K562 (cell line): ENCODE data around the gene STON2. TPM values are rescaled to one million over a fixed set of nuclear protein-coding genes. Genes with fewer than 3 reads are reported as not detected.

Experiments used
- ATAC-seq: fragments of 200-7000 bp; cut with Tn5 transposase; 3 replicates; pipeline ENCODE4 v1.9.1; 2020; ENCODE audit warnings: moderate library complexity
- BruUV-seq: library from RNA; stranded (reverse); fragments of 400-500 nt; replicated peaks from 2 replicates; lab custom pipeline; 2021; lab: Mats Ljungman, UMichigan
- CTCF ChIA-PET: fragments of 300-600 bp; formaldehyde crosslinking; extraction: SDS; loops from one replicate; lab custom pipeline; 2021; ENCODE audit warnings: low intra/inter-chr PET ratio; lab: Yijun Ruan, JAX
- POLR2A ChIA-PET: fragments of 300-600, 350-650 bp; sonication (Branson Sonifier 250); formaldehyde crosslinking; extraction: SDS; loops from one replicate; lab custom pipeline; 2021; ENCODE audit warnings: antibody characterized with exemption, inconsistent platforms; lab: Yijun Ruan, JAX
- DNase-seq, 4 experiments: peaks; one replicate each; pipeline versions ENCODE4 v3.0.0 to v3.0.0-alpha.2; 2011 to 2018; ENCODE audit warnings: low spot score in 3 of 4, mixed read lengths in 3 of 4; ENCODE audit errors: extremely low read depth in 1 of 4
- FAIRE-seq: peaks from 2 replicates; lab custom pipeline; 2011; peaks lifted over from hg19 to GRCh38; lab: Jason Lieb, UNC
- H2AFZ ChIP-seq: 2 replicates; pipeline ENCODE4 v1.6.0; 2011; ENCODE audit warnings: low read depth, low read length, control low read depth, inconsistent platforms
- H3K27ac ChIP-seq: fragments of 200-600 bp; 3 replicates; pipeline ENCODE4 v1.8.0; 2011; ENCODE audit warnings: low read depth, mild to moderate bottlenecking, control low read depth, inconsistent platforms, low read length, moderate library complexity, mixed read lengths; ENCODE audit errors: extremely low read depth
- H3K27me3 ChIP-seq, 2 experiments: fragments of 300-600 bp in 1 of 2; 2 replicates in 1 of 2; 3 replicates in 1 of 2; pipeline versions ENCODE4 v1.6.0 to v1.8.0; 2011; ENCODE audit warnings: inconsistent platforms in 2 of 2, low read length in 2 of 2, mild to moderate bottlenecking in 1 of 2, mixed read lengths in 1 of 2, moderate library complexity in 1 of 2; ENCODE audit not compliant: control insufficient read depth in 2 of 2, insufficient read depth in 2 of 2
- H3K36me3 ChIP-seq: fragments of 300-600 bp; 3 replicates; pipeline ENCODE4 v1.8.0; 2011; ENCODE audit warnings: mild to moderate bottlenecking, low read length, inconsistent platforms; ENCODE audit not compliant: control insufficient read depth, insufficient read depth
- H3K4me1 ChIP-seq, 2 experiments: fragments of 200-600 bp in 1 of 2; replicated peaks in 1 of 2; 2 replicates in 1 of 2; 3 replicates in 1 of 2; pipeline versions ENCODE4 v1.5.1 to v1.8.0; 2011; ENCODE audit warnings: inconsistent platforms in 2 of 2, low read length in 2 of 2, mild to moderate bottlenecking in 1 of 2, mixed read lengths in 1 of 2, moderate library complexity in 1 of 2; ENCODE audit not compliant: control insufficient read depth in 2 of 2, insufficient read depth in 2 of 2
- H3K4me2 ChIP-seq: 2 replicates; pipeline ENCODE4 v1.6.1; 2011; ENCODE audit warnings: low read length, control low read depth, inconsistent platforms, mixed read lengths; ENCODE audit not compliant: insufficient read depth
- H3K4me3 ChIP-seq: fragments of 200-600 bp; sonication (generic), shearing (Covaris generic); 2 replicates; pipeline ENCODE4 v1.5.1; 2016; ENCODE audit warnings: control low read depth, inconsistent platforms
- H3K79me2 ChIP-seq: fragments of 200-600 bp; 3 replicates; pipeline ENCODE4 v1.8.0; 2011; ENCODE audit warnings: low read length, inconsistent platforms; ENCODE audit not compliant: control insufficient read depth, insufficient read depth
- H3K9ac ChIP-seq, 2 experiments: 2 replicates each; pipeline versions ENCODE4 v1.6.0 to v1.6.1; 2011; ENCODE audit warnings: low read depth in 2 of 2, low read length in 2 of 2, control low read depth in 1 of 2, inconsistent platforms in 1 of 2, mild to moderate bottlenecking in 1 of 2, mixed read lengths in 1 of 2; ENCODE audit not compliant: insufficient read depth in 1 of 2
- H3K9me1 ChIP-seq: one replicate; pipeline ENCODE4 v1.6.0; 2011; ENCODE audit warnings: inconsistent platforms, mild to moderate bottlenecking, low read length, moderate library complexity; ENCODE audit not compliant: control insufficient read depth, insufficient read depth
- H3K9me3 ChIP-seq: replicated peaks from 2 replicates; pipeline ENCODE4 v1.5.1; 2011; ENCODE audit warnings: low read depth, low read length, inconsistent platforms; ENCODE audit not compliant: control insufficient read depth, insufficient read depth
- H4K20me1 ChIP-seq: replicated peaks from 2 replicates; pipeline ENCODE4 v1.6.1; 2011; ENCODE audit warnings: low read length, inconsistent platforms, mixed read lengths; ENCODE audit not compliant: control insufficient read depth, insufficient read depth
- MEIS2 ChIP-seq: fragments of 450-650 bp; IDR thresholded peaks from 2 replicates; pipeline ENCODE4 v1.6.1; 2014; ENCODE audit warnings: mild to moderate bottlenecking; ENCODE audit not compliant: partially characterized antibody
- PBX2 ChIP-seq, 2 experiments: IDR thresholded peaks in 1 of 2; conservative IDR thresholded peaks in 1 of 2; 2 replicates each; pipeline ENCODE4 v1.6.1; 2016; ENCODE audit warnings: low read depth in 2 of 2, mild to moderate bottlenecking in 1 of 2, missing compliant biosample characterization in 1 of 2, missing genetic modification characterization in 1 of 2, moderate library complexity in 1 of 2
- TAF9B ChIP-seq: fragments of 450-650 bp; IDR thresholded peaks from 2 replicates; pipeline ENCODE4 v1.6.1; 2018; ENCODE audit warnings: mild to moderate bottlenecking; ENCODE audit not compliant: partially characterized antibody
- TSC22D4 ChIP-seq: fragments of 450-650 bp; IDR thresholded peaks from 2 replicates; pipeline ENCODE4 v1.6.1; 2016; ENCODE audit warnings: missing genetic modification characterization, missing biosample characterization, control low read depth
- ZC3H11A ChIP-seq: IDR thresholded peaks from 2 replicates; pipeline ENCODE4 v1.6.1; 2012; ENCODE audit warnings: low read depth, low read length, improper control_type of control experiment
- WGBS: fragments of 100-300 bp; shearing (Covaris generic); methylation state at CpG from one replicate; pipeline ENCODE4 v1.1.6; 2016; ENCODE audit warnings: low coverage, mixed read lengths; ENCODE audit not compliant: insufficient coverage; ENCODE audit errors: missing lambda C conversion rate; 5-methylcytosine and 5-hydroxymethylcytosine counted together
- in situ Hi-C: fragments of 300-500 bp; cut with MboI; formaldehyde crosslinking; loops from 4 replicates; pipeline ENCODE4 v1.15.0; 2018; ENCODE audit warnings: inconsistent platforms, mixed read lengths
- intact Hi-C: fragments of 100-400 bp; cut with micrococcal nuclease; formaldehyde crosslinking; loops from 2 replicates; pipeline ENCODE4 v1.14.2; 2022
- polyA plus RNA-seq, 8 experiments: library from polyadenylated mRNA; depleted of rRNA in 4 of 8; stranded (reverse) in 5 of 8; unstranded in 3 of 8; fragments of >200 nt; fragmentation: Nextera tagmentation in 2 of 8; fragmentation: Illumina TruSeq in 1 of 8; extraction: Ambion mirVana in 2 of 8; extraction: Trizol in 1 of 8; gene quantifications; 2 replicates each; pipeline versions ENCODE4 v1.2.1 to v1.2.3, GENCODE V29; 2011 to 2014; ENCODE audit warnings: inconsistent platforms in 1 of 8, missing spikeins in 1 of 8
- total RNA-seq, 7 experiments: library from RNA; depleted of rRNA in 6 of 7; stranded (reverse); fragments of >200 nt in 6 of 7; fragmentation: Illumina TruSeq in 2 of 7; extraction: Trizol in 2 of 7; gene quantifications; 2 replicates each; pipeline versions ENCODE4 v1.2.1 to v1.2.3, GENCODE V29; 2011 to 2021; ENCODE audit warnings: low replicate concordance in 1 of 7
- TF ChIP-seq, protein P1 (sequence below): fragments of 450-650 bp; IDR thresholded peaks from 2 replicates; pipeline ENCODE4 v1.6.1; 2016

The STON2 gene
- total and polyA plus RNA-seq, 9 of the 15 experiments (the other 6 are each of a cell fraction or from before 2014, with no cell fraction given): 7.8 to 99.3 (median 53.5) TPM

GRCh38 chr14:81350344-81351130, 49.6 kb downstream of the STON2 start:
- no peak overlapping the region for H3K4me3 ChIP-seq
- no peak for DNase-seq
- no TSS peak for BruUV-seq
- TF ChIP-seq MEIS2 (peak; percentile 88), TSC22D4 (no peak), TAF9B (no peak), PBX2 (CRISPR knock-in tag; IDR thresholded peaks at IDR 0.05; ENCODE audit: low read depth) (no peak), PBX2 (tag; conservative IDR thresholded peaks at IDR 0.05; ENCODE audit: low read depth) (peak; percentile 85), ZC3H11A (no peak)
- TF ChIP-seq, protein P1, sequence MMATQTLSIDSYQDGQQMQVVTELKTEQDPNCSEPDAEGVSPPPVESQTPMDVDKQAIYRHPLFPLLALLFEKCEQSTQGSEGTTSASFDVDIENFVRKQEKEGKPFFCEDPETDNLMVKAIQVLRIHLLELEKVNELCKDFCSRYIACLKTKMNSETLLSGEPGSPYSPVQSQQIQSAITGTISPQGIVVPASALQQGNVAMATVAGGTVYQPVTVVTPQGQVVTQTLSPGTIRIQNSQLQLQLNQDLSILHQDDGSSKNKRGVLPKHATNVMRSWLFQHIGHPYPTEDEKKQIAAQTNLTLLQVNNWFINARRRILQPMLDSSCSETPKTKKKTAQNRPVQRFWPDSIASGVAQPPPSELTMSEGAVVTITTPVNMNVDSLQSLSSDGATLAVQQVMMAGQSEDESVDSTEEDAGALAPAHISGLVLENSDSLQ: peak; percentile 72
- ChIA-PET POLR2A (interaction anchor here (0.8 to 1.0 kb wide), 2 partner anchors 10 to 534 kb away, joined by 3 read pairs; no protein-coding TSS in a partner anchor), CTCF (no interaction called here)
- no peaks in the 10 kb centered on the region for H3K27me3 ChIP-seq
- peaks cover 0 to 5% of the 10 kb centered on the region in 2 experiments; a peak in 2 of 5 replicates for H3K4me1 ChIP-seq
- ATAC-seq: no peak
- 0 out of 3 replicates have a peak overlapping the region, but pooled peaks have one; percentile 9 for H3K27ac ChIP-seq
- H3K9me1 ChIP-seq: peaks cover 8% of the 10 kb centered on the region
- H2AFZ ChIP-seq: no peak overlapping the region
- H3K4me2 ChIP-seq: no peak overlapping the region
- H3K9me3 ChIP-seq: no peaks in the 10 kb centered on the region
- peaks cover 95% of the 10 kb centered on the region for H3K79me2 ChIP-seq
- peak; percentile 11 for FAIRE-seq
- H3K9ac ChIP-seq: no peak overlapping the region
- in situ Hi-C loops (no loop called here), intact Hi-C loops (no loop called here)
- peaks cover 3% of the 10 kb centered on the region; the same call in 1 of the 2 replicates for H4K20me1 ChIP-seq
- H3K36me3 ChIP-seq: peaks cover 9% of the 10 kb centered on the region; the same call in 1 of the 3 replicates
- WGBS: 47% methylated on average over 5 of the region's 5 CpGs
